ENCODE results near the gene CEMIP.

The CEMIP gene

GRCh38 chr15:80774486-80774885, 4.7 kb upstream of the CEMIP start:
- Histone ChIP-seq H3K36me3 (ENCODE audit: insufficient read depth, low read length) (no peaks in the 10 kb centered on the region), H3K9me3 (ENCODE audit: low read length) (no peaks in the 10 kb centered on the region), H3K4me1 (ENCODE audit: insufficient read depth, low read length) (peaks cover 7% of the 10 kb centered on the region), H3K27ac (ENCODE audit: low read depth, low read length) (no peak overlapping the region), H3K27me3 (ENCODE audit: control insufficient read depth in 1 of 2, insufficient read depth in 2 of 2, low read length in 2 of 2) (peaks cover 7 to 14% of the 10 kb centered on the region in 2 donors), H3K4me3 (ENCODE audit: low read depth in 1 of 2, low read length in 2 of 2) (no peak overlapping the region), H3K9ac (ENCODE audit: low read length) (no peak overlapping the region)

DNA sequence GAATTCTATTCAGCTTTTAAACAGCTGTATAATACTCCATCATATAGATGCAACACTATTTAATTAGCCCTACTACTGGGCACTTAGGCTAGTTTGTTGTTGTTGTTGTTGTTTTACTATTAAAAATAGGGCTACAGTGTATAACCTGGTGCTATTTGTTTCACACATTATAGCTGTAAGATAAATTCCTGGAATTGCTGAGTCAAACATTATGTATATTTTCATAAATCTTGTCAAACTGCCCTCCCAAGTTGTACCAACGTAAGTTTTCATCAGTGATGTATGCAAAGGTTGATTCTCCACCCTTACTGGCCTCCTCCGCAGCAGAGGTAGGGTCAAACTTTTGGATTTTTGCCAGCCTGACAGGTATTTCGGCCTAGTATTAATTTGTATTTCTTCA, 3.8 kb upstream of the CEMIP start:
- no peak overlapping the region for H3K27ac ChIP-seq (ENCODE audit: low read depth, low read length)
- no peak overlapping the region for H3K4me3 ChIP-seq (ENCODE audit: low read depth in 1 of 2, low read length in 2 of 2)
- H3K9ac ChIP-seq (ENCODE audit: low read length), result no peak overlapping the region
- H3K9me3 ChIP-seq (ENCODE audit: low read length), result no peaks in the 10 kb centered on the region
- peaks cover 14 to 16% of the 10 kb centered on the region in 2 donors for H3K27me3 ChIP-seq (ENCODE audit: control insufficient read depth in 1 of 2, insufficient read depth in 2 of 2, low read length in 2 of 2)
- no peaks in the 10 kb centered on the region for H3K36me3 ChIP-seq (ENCODE audit: insufficient read depth, low read length)
- H3K4me1 ChIP-seq (ENCODE audit: insufficient read depth, low read length), result peaks cover 15% of the 10 kb centered on the region

DNA sequence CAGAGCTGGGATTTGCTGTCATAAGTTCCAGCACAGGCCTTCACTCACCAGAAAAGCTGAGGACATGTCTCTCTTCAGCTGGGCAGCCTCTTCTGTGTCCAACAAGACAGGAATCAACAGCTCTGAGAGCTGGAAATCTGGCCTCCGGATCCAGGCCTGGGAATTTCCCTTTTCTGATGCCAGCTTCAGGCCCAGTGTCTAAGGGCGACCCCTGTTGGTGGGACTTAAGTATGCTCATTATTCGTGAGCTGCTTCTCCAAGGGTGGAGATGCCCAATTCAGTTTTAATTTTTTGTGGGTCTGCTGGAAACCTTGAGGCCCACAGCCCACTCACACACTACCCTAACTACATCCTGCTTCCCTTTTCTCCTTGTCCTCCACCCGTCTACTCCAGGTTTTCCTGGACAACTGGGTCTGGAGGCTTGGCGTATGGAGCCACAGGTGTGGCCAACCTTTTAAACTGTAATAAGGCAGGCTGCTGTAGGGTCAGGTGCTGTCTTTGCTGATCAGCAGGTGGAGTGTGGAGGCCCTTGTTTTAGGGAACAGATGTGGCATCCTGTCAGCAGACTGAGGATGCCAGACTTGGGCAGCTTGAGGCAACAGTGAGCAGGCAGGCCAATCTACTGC, 2.6 kb upstream of the CEMIP start:
- no peaks in the 10 kb centered on the region for H3K36me3 ChIP-seq (ENCODE audit: insufficient read depth, low read length)
- no peak overlapping the region for H3K4me3 ChIP-seq (ENCODE audit: low read depth in 1 of 2, low read length in 2 of 2)
- no peaks in the 10 kb centered on the region for H3K9me3 ChIP-seq (ENCODE audit: low read length)
- H3K4me1 ChIP-seq (ENCODE audit: insufficient read depth, low read length), result peaks cover 20% of the 10 kb centered on the region
- peaks cover 14 to 19% of the 10 kb centered on the region in 2 donors for H3K27me3 ChIP-seq (ENCODE audit: control insufficient read depth in 1 of 2, insufficient read depth in 2 of 2, low read length in 2 of 2)
- H3K9ac ChIP-seq (ENCODE audit: low read length), result no peak overlapping the region
- H3K27ac ChIP-seq (ENCODE audit: low read depth, low read length), result peak overlapping the region; percentile 31

DNA sequence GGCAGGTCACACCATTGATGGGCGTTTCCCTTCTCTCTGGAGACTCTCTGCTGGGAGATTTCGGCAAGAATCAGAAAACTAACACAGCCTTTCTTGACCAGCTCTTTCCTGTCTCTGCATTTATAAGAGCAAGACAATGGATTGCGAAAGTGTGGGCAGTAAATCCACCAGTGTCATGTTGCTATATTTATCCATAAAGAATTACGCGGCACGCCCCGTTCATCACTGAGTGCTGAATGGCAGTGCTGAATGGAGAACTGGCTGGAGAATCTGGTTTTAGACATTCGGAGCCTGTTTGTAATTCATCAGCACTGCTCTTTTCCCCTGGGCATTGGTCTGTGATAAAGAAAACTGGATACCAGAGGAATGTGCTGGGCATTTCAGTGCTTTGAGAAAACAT, 2.0 kb upstream of the CEMIP start:
- Histone ChIP-seq H3K9me3 (ENCODE audit: low read length) (no peaks in the 10 kb centered on the region), H3K27me3 (ENCODE audit: control insufficient read depth in 1 of 2, insufficient read depth in 2 of 2, low read length in 2 of 2) (peaks cover 14 to 19% of the 10 kb centered on the region in 2 donors), H3K4me1 (ENCODE audit: insufficient read depth, low read length) (peaks cover 20% of the 10 kb centered on the region), H3K9ac (ENCODE audit: low read length) (no peak overlapping the region), H3K4me3 (ENCODE audit: low read depth in 1 of 2, low read length in 2 of 2) (no peak overlapping the region), H3K27ac (ENCODE audit: low read depth, low read length) (no peak overlapping the region), H3K36me3 (ENCODE audit: insufficient read depth, low read length) (no peaks in the 10 kb centered on the region)

GRCh38 chr15:80777826-80778620, 1.1 kb upstream of the CEMIP start:
- Histone ChIP-seq H3K4me3 (ENCODE audit: low read depth in 1 of 2, low read length in 2 of 2) (no peak overlapping the region), H3K36me3 (ENCODE audit: insufficient read depth, low read length) (no peaks in the 10 kb centered on the region), H3K9ac (ENCODE audit: low read length) (no peak overlapping the region), H3K27me3 (ENCODE audit: control insufficient read depth in 1 of 2, insufficient read depth in 2 of 2, low read length in 2 of 2) (peaks cover 14 to 19% of the 10 kb centered on the region in 2 donors), H3K27ac (ENCODE audit: low read depth, low read length) (no peak overlapping the region), H3K4me1 (ENCODE audit: insufficient read depth, low read length) (peaks cover 20% of the 10 kb centered on the region), H3K9me3 (ENCODE audit: low read length) (no peaks in the 10 kb centered on the region)

DNA sequence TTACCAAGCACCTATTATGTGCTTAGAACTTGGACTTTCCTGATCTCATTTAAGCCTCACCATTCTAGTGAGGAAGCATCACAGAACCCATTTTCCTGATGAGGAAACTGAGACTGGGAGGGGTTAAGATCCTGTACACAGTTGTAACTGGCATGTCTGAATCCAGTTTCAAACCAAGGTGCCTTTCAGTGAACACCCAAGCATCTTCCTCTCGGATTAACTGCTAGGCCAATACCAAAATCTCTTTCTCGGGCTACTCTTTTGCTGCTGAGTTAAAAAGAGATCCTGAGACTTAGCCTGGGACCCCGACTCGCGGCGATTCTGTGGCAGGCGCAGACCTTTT, 578 bp upstream of the CEMIP start:
- peaks cover 14 to 19% of the 10 kb centered on the region in 2 donors for H3K27me3 ChIP-seq (ENCODE audit: control insufficient read depth in 1 of 2, insufficient read depth in 2 of 2, low read length in 2 of 2)
- peaks cover 20% of the 10 kb centered on the region for H3K4me1 ChIP-seq (ENCODE audit: insufficient read depth, low read length)
- H3K9me3 ChIP-seq (ENCODE audit: low read length), result no peaks in the 10 kb centered on the region
- no peak overlapping the region for H3K9ac ChIP-seq (ENCODE audit: low read length)
- H3K4me3 ChIP-seq (ENCODE audit: low read depth in 1 of 2, low read length in 2 of 2), result peak overlapping the region; percentile 28 to 54
- no peak overlapping the region for H3K27ac ChIP-seq (ENCODE audit: low read depth, low read length)
- H3K36me3 ChIP-seq (ENCODE audit: insufficient read depth, low read length), result no peaks in the 10 kb centered on the region

DNA sequence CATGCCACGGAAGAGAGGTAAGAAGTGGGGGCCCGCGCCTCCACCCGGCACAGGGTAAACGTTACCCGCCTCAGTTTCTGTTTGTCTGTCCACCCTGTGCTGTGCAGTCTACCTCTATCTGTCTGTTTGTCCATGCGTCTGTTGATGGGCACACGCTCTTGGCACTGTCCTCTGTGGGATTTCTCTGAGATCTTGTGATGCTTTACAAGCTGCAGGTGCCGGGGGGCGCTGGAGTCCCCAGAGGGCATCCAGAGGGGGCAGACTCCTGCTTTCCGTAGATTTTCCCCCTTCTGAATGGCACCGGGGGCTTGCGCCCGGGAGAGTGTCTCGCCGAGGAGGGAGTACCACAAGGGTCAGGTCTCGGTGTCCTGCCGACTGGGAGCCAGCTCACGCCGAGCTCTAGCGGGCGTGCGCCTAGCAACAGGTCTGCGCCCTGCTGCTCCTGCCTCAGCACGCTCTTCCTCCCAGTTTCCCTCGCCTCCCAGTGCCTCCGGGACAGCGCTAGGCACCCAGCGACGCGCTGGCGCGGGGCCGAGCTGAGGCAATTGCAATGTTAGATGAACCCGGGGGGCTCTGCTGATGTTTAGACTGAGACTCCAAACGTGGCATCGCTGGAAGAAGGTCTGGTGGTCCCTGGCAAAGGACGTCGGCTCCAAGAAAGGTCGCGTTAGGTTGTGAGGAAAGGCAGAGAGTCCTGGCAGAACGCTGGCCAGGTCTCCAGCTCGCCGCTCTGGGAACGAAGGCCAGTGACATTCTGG, 667 bp downstream of the CEMIP start:
- no peak overlapping the region for H3K27ac ChIP-seq (ENCODE audit: low read depth, low read length)
- H3K36me3 ChIP-seq (ENCODE audit: insufficient read depth, low read length), result no peaks in the 10 kb centered on the region
- peak overlapping the region; percentile 54 to 62 for H3K4me3 ChIP-seq (ENCODE audit: low read depth in 1 of 2, low read length in 2 of 2)
- H3K9ac ChIP-seq (ENCODE audit: low read length), result no peak overlapping the region
- peaks cover 20% of the 10 kb centered on the region for H3K4me1 ChIP-seq (ENCODE audit: insufficient read depth, low read length)
- H3K27me3 ChIP-seq (ENCODE audit: control insufficient read depth in 1 of 2, insufficient read depth in 2 of 2, low read length in 2 of 2), result peaks cover 14 to 19% of the 10 kb centered on the region in 2 donors
- no peaks in the 10 kb centered on the region for H3K9me3 ChIP-seq (ENCODE audit: low read length)

DNA sequence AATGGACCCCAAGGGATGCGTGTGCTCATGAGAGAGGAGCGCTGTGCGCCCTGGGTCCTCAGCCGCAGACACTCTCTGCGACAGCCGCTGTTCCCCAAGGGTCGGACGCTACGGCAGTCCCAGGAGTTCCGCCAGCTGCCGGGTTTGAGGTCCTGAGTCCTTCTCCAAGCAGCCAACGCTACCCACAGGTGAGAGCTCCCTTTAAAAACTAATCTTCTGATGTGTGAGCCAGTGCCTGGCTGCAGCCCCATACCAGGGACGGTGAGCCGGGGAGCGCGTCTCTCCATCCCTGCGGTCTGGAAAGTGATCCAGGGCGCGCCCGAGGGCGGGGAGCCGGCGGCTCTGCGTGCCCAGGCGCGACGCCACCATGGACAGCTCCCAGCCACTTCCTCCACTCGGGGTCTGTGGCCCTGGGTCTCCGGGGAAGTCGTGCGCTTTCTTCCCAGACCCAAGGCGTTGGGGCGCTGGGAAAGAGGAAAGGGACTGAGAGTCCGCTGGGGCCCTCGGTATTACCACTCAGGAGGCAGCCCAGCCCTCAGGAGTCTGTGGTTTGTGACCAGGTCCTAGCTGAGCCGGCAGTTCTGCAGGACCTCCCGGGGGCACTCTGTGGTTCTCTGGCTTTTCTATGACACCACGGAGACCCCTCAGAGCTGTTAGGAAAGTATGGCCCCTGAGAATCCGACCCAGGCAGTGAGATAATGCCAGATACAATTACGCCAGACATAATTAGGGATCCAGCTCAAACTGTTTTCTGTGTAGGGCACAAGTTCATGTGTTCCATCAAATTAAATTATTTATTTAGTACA, 1.4 kb downstream of the CEMIP start:
- no peaks in the 10 kb centered on the region for H3K36me3 ChIP-seq (ENCODE audit: insufficient read depth, low read length)
- peaks cover 14 to 19% of the 10 kb centered on the region in 2 donors for H3K27me3 ChIP-seq (ENCODE audit: control insufficient read depth in 1 of 2, insufficient read depth in 2 of 2, low read length in 2 of 2)
- H3K27ac ChIP-seq (ENCODE audit: low read depth, low read length), result no peak overlapping the region
- peaks cover 20% of the 10 kb centered on the region for H3K4me1 ChIP-seq (ENCODE audit: insufficient read depth, low read length)
- peak overlapping the region in 1 of 2 donors; percentile 54 for H3K4me3 ChIP-seq (ENCODE audit: low read depth in 1 of 2, low read length in 2 of 2)
- no peak overlapping the region for H3K9ac ChIP-seq (ENCODE audit: low read length)
- H3K9me3 ChIP-seq (ENCODE audit: low read length), result no peaks in the 10 kb centered on the region

- Histone ChIP-seq H3K4me1 (ENCODE audit: insufficient read depth, low read length) (peaks cover 20% of the 10 kb centered on the region), H3K27me3 (ENCODE audit: control insufficient read depth in 1 of 2, insufficient read depth in 2 of 2, low read length in 2 of 2) (peaks cover 4 to 13% of the 10 kb centered on the region in 2 donors), H3K36me3 (ENCODE audit: insufficient read depth, low read length) (no peaks in the 10 kb centered on the region), H3K9ac (ENCODE audit: low read length) (no peak overlapping the region), H3K9me3 (ENCODE audit: low read length) (no peaks in the 10 kb centered on the region), H3K4me3 (ENCODE audit: low read depth in 1 of 2, low read length in 2 of 2) (no peak overlapping the region), H3K27ac (ENCODE audit: low read depth, low read length) (no peak overlapping the region)
These were observed 4.1 kb downstream of the CEMIP start for GRCh38 chr15:80783260-80783659.

DNA sequence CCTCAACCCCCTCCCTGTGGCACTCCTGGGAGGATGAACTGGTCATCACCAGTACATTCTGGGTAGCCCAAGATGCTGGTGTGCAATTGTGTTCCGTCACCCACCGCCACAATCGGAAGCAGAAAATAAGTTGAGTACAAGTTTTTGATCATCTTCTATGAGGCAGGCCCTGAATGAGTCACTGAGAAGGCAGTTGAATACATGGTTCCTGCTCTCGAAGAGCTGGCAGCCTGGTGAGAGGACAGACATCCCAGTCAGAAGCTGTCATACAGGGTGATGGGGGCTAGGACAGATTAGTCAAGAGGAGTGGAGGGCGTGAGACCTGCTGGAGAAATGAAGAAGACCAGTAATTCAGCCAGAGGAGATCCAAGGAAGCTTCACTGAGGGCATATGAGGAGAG, 6.2 kb downstream of the CEMIP start:
- H3K27ac ChIP-seq (ENCODE audit: low read depth, low read length), result no peak overlapping the region
- H3K36me3 ChIP-seq (ENCODE audit: insufficient read depth, low read length), result no peaks in the 10 kb centered on the region
- H3K27me3 ChIP-seq (ENCODE audit: control insufficient read depth in 1 of 2, insufficient read depth in 2 of 2, low read length in 2 of 2), result peaks cover 0 to 3% of the 10 kb centered on the region in 2 donors
- H3K9me3 ChIP-seq (ENCODE audit: low read length), result no peaks in the 10 kb centered on the region
- H3K9ac ChIP-seq (ENCODE audit: low read length), result no peak overlapping the region
- H3K4me3 ChIP-seq (ENCODE audit: low read depth in 1 of 2, low read length in 2 of 2), result no peak overlapping the region
- H3K4me1 ChIP-seq (ENCODE audit: insufficient read depth, low read length), result peaks cover 5% of the 10 kb centered on the region

DNA sequence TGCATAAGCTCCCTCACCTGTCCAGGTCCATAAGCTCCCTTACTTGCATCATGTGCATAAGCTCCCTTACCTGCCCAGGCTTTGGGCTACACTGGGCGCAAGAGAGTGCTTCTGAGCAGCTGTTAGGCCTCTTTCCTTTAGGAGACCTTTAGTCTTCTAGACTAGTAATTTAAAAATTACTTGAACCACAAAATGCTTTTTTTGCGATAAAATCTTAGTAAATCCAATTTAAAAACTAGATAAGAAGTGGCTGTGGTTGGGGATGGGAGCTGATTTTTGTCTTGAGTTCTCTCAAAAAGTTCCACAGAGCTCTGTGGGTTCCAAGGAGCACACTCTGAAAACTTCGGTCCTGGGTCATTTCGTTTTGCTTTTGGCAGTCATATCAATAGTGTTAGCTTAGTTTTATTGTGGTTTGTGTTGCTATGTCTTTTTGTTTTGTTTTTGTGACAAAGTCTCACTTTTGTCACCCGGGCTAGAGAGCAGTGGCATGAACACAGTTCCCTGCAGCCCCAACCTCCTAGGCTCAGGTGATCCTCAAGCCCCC, 6.7 kb downstream of the CEMIP start:
- Histone ChIP-seq H3K9ac (ENCODE audit: low read length) (no peak overlapping the region), H3K27ac (ENCODE audit: low read depth, low read length) (no peak overlapping the region), H3K27me3 (ENCODE audit: control insufficient read depth in 1 of 2, insufficient read depth in 2 of 2, low read length in 2 of 2) (no peaks in the 10 kb centered on the region), H3K4me3 (ENCODE audit: low read depth in 1 of 2, low read length in 2 of 2) (no peak overlapping the region), H3K9me3 (ENCODE audit: low read length) (no peaks in the 10 kb centered on the region), H3K4me1 (ENCODE audit: insufficient read depth, low read length) (no peaks in the 10 kb centered on the region), H3K36me3 (ENCODE audit: insufficient read depth, low read length) (no peaks in the 10 kb centered on the region)
